HepG2 (cell line): ENCODE results near the gene ABCB8. TPM values are rescaled to one million over a fixed set of nuclear protein-coding genes. Genes with fewer than 3 reads are reported as not detected.

Experiments used
- BCL6 ChIP-seq: IDR thresholded peaks from 2 replicates; pipeline ENCODE4 v1.6.1; 2016; ENCODE audit warnings: missing genetic modification reagents, missing compliant biosample characterization
- HHEX ChIP-seq: IDR thresholded peaks from 2 replicates; pipeline ENCODE4 v1.6.1; 2016; ENCODE audit warnings: control low read depth
- HOXA9 ChIP-seq: sonication (generic); formaldehyde crosslinking; IDR thresholded peaks from 2 replicates; pipeline ENCODE4 v1.8.1; 2022; ENCODE audit warnings: missing genetic modification reagents, mild to moderate bottlenecking, moderate library complexity, borderline replicate concordance
- ISX ChIP-seq: sonication (generic); formaldehyde crosslinking; conservative IDR thresholded peaks from 2 replicates; pipeline ENCODE4 v1.5.0; 2020; ENCODE audit warnings: missing genetic modification reagents
- JUND ChIP-seq: sonication (generic); formaldehyde crosslinking; IDR thresholded peaks from 2 replicates; pipeline ENCODE4 v1.8.0; 2022; ENCODE audit warnings: mild to moderate bottlenecking, missing genetic modification reagents
- NFIB ChIP-seq: sonication (generic); formaldehyde crosslinking; IDR thresholded peaks from 2 replicates; pipeline ENCODE4 v1.9.0; 2021; ENCODE audit warnings: missing genetic modification reagents, mild to moderate bottlenecking, borderline replicate concordance
- NFYC ChIP-seq: IDR thresholded peaks from 2 replicates; pipeline ENCODE4 v1.6.1; 2016; ENCODE audit warnings: missing genetic modification reagents, missing compliant biosample characterization
- NR2C2 ChIP-seq: sonication (generic); formaldehyde crosslinking; IDR thresholded peaks from 2 replicates; pipeline ENCODE4 v1.4.0; 2020; ENCODE audit warnings: missing genetic modification reagents, mild to moderate bottlenecking, moderate library complexity, borderline replicate concordance
- RBM39 ChIP-seq: fragments of 200-400 bp; formaldehyde crosslinking; IDR thresholded peaks from one replicate; pipeline ENCODE4 v1.6.1; 2018; ENCODE audit warnings: antibody characterized with exemption, mild to moderate bottlenecking, low read depth, low read length; ENCODE audit not compliant: poor library complexity, severe bottlenecking
- RORA ChIP-seq: sonication (generic); formaldehyde crosslinking; IDR thresholded peaks from 2 replicates; pipeline ENCODE4 v1.5.0; 2020; ENCODE audit warnings: mild to moderate bottlenecking, missing genetic modification reagents, moderate library complexity
- SRY ChIP-seq: sonication (generic); formaldehyde crosslinking; IDR thresholded peaks from 2 replicates; pipeline ENCODE4 v1.8.0; 2022; ENCODE audit warnings: mild to moderate bottlenecking, missing genetic modification reagents
- TOE1 ChIP-seq: sonication (generic); formaldehyde crosslinking; IDR thresholded peaks from 2 replicates; pipeline ENCODE4 v1.4.0; 2020; ENCODE audit warnings: mild to moderate bottlenecking, missing genetic modification reagents
- ZNF230 ChIP-seq: sonication (generic); formaldehyde crosslinking; IDR thresholded peaks from 2 replicates; pipeline ENCODE4 v1.4.0; 2020; ENCODE audit warnings: mild to moderate bottlenecking, missing genetic modification reagents
- ZNF232 ChIP-seq: sonication (generic); formaldehyde crosslinking; IDR thresholded peaks from 2 replicates; pipeline ENCODE4 v1.4.0; 2020; ENCODE audit warnings: missing genetic modification reagents, borderline replicate concordance
- ZNF256 ChIP-seq: sonication (generic); formaldehyde crosslinking; conservative IDR thresholded peaks from 2 replicates; pipeline ENCODE4 v1.4.0; 2020; ENCODE audit warnings: missing genetic modification reagents
- ZNF296 ChIP-seq: sonication (generic); formaldehyde crosslinking; conservative IDR thresholded peaks from 2 replicates; pipeline ENCODE4 v1.5.0; 2020; ENCODE audit warnings: mild to moderate bottlenecking, missing genetic modification reagents
- ZNF3 ChIP-seq: IDR thresholded peaks from 2 replicates; pipeline ENCODE4 v1.7.0; 2017; ENCODE audit warnings: inconsistent platforms
- ZNF317 ChIP-seq: sonication (generic); formaldehyde crosslinking; IDR thresholded peaks from 2 replicates; pipeline ENCODE4 v1.5.0; 2020; ENCODE audit warnings: mild to moderate bottlenecking, missing genetic modification reagents
- ZNF577 ChIP-seq: sonication (generic); formaldehyde crosslinking; IDR thresholded peaks from 2 replicates; pipeline ENCODE4 v1.4.0; 2020; ENCODE audit warnings: mild to moderate bottlenecking, low read depth, missing genetic modification reagents, borderline replicate concordance
- ZNF607 ChIP-seq: sonication (generic); formaldehyde crosslinking; IDR thresholded peaks from 2 replicates; pipeline ENCODE4 v1.5.1; 2020; ENCODE audit warnings: missing genetic modification reagents, mild to moderate bottlenecking, borderline replicate concordance
- ZNF75D ChIP-seq: sonication (generic); formaldehyde crosslinking; IDR thresholded peaks from 2 replicates; pipeline ENCODE4 v1.8.1; 2023; ENCODE audit warnings: missing genetic modification reagents, mild to moderate bottlenecking, borderline replicate concordance
- ZNF773 ChIP-seq: sonication (generic); formaldehyde crosslinking; IDR thresholded peaks from 2 replicates; pipeline ENCODE4 v1.4.0; 2020; ENCODE audit warnings: missing genetic modification reagents, borderline replicate concordance
- ZSCAN25 ChIP-seq: sonication (generic); formaldehyde crosslinking; IDR thresholded peaks from 2 replicates; pipeline ENCODE4 v1.8.0; 2022; ENCODE audit warnings: mild to moderate bottlenecking, missing genetic modification reagents
- polyA plus RNA-seq, 8 experiments: library from polyadenylated mRNA; depleted of rRNA in 3 of 8; stranded (reverse) in 7 of 8; unstranded in 1 of 8; fragments of >200 nt; fragmentation: Illumina TruSeq in 4 of 8; extraction: Trizol in 4 of 8; gene quantifications; 2 replicates each; pipeline versions ENCODE4 v1.2.1 to v1.2.3, GENCODE V29; 2011 to 2016; ENCODE audit warnings: low read depth in 4 of 8, missing spikeins in 1 of 8, mixed read lengths in 1 of 8; ENCODE audit not compliant: insufficient read depth in 1 of 8
- total RNA-seq, 5 experiments: library from RNA; depleted of rRNA; stranded (reverse); fragments of >200 nt; fragmentation: Illumina TruSeq; extraction: Trizol; gene quantifications; 2 replicates each; pipeline ENCODE4 v1.2.3, GENCODE V29; 2016; ENCODE audit warnings: low read depth in 1 of 5
- TF ChIP-seq, protein P1 (sequence below): sonication (generic); formaldehyde crosslinking; IDR thresholded peaks from 2 replicates; pipeline ENCODE4 v1.8.1; 2023; ENCODE audit warnings: mild to moderate bottlenecking, missing genetic modification reagents
- TF ChIP-seq, protein P2 (sequence below): sonication (generic); formaldehyde crosslinking; IDR thresholded peaks from 2 replicates; pipeline ENCODE4 v1.5.0; 2020; ENCODE audit warnings: missing genetic modification reagents
- TF ChIP-seq, protein P3 (sequence below): sonication (generic); formaldehyde crosslinking; IDR thresholded peaks from 2 replicates; pipeline ENCODE4 v1.4.0; 2020; ENCODE audit warnings: low read depth, mild to moderate bottlenecking, missing genetic modification reagents
- TF ChIP-seq, protein P4 (sequence below): sonication (generic); formaldehyde crosslinking; IDR thresholded peaks from 2 replicates; pipeline ENCODE4 v1.8.1; 2022; ENCODE audit warnings: mild to moderate bottlenecking, missing genetic modification reagents

Gene ABCB8
- total and polyA plus RNA-seq, 2 of the 13 experiments (the other 11 are each of a cell fraction or from before 2014, with no cell fraction given), result 6.6 to 16.7 TPM

DNA sequence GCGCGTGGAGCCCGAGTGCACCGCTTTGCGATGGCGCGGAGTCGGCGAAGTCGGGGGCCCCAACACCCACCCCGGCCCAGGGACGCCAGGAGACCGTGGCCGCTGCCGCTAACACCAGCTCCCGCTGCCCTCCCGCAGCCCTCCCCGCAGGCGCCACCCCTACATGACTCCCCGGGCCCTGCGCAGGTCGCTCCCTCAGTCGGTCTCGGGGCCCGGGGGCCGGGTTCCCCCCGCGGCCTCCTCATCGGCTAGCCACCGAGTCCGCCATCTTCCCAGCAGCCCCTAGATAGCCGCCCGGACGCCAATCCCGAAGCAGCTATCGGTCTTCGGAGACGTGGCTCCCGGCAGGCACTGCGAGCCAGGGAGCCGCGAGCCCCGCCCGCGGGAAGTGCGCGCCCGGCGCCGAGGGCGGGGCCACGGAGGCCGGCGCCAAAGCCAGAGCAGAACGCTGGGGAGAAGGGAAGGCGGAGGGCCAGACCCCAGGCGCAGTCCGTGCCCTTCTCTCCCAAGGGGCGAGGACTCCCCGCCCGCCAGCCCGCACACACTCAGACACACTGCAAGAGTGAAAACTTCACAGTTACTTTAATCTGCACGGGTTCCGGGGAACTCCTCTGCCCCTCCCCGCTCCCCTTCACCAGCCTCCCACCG is 52.4 kb downstream of the ABCB8 start, which contains the start of gene FASTK (continued):
- peak; percentile 78 for TF ChIP-seq RBM39
- TF ChIP-seq ZNF607, result peak; percentile 82; the same call in 1 of the 2 replicates
- 0 out of 2 replicates have a peak, but pooled peaks have one; percentile 53 for TF ChIP-seq HOXA9 (CRISPR knock-in tag)
- TF ChIP-seq, protein P1, sequence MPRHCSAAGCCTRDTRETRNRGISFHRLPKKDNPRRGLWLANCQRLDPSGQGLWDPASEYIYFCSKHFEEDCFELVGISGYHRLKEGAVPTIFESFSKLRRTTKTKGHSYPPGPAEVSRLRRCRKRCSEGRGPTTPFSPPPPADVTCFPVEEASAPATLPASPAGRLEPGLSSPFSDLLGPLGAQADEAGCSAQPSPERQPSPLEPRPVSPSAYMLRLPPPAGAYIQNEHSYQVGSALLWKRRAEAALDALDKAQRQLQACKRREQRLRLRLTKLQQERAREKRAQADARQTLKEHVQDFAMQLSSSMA (CRISPR knock-in tag), result no peak
- peak; percentile 66 for TF ChIP-seq NR2C2 (CRISPR knock-in tag)
- no peak for TF ChIP-seq ZNF256 (CRISPR knock-in tag)
- peak; percentile 74 for TF ChIP-seq ZSCAN25 (CRISPR knock-in tag)
- TF ChIP-seq NFYC (CRISPR knock-in tag), result peak; percentile 66
- no peak for TF ChIP-seq ISX (CRISPR knock-in tag)
- TF ChIP-seq ZNF75D (CRISPR knock-in tag), result no peak
- 0 out of 2 replicates have a peak, but pooled peaks have one; percentile 34 for TF ChIP-seq TOE1
- TF ChIP-seq BCL6 (CRISPR knock-in tag), result 0 out of 2 replicates have a peak, but pooled peaks have one; percentile 15
- TF ChIP-seq ZNF230 (CRISPR knock-in tag), result no peak
- TF ChIP-seq RORA (CRISPR knock-in tag), result no peak
- TF ChIP-seq, protein P2, sequence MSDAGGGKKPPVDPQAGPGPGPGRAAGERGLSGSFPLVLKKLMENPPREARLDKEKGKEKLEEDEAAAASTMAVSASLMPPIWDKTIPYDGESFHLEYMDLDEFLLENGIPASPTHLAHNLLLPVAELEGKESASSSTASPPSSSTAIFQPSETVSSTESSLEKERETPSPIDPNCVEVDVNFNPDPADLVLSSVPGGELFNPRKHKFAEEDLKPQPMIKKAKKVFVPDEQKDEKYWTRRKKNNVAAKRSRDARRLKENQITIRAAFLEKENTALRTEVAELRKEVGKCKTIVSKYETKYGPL (CRISPR knock-in tag), result peak; percentile 10; the same call in 1 of the 2 replicates
- TF ChIP-seq, protein P3, sequence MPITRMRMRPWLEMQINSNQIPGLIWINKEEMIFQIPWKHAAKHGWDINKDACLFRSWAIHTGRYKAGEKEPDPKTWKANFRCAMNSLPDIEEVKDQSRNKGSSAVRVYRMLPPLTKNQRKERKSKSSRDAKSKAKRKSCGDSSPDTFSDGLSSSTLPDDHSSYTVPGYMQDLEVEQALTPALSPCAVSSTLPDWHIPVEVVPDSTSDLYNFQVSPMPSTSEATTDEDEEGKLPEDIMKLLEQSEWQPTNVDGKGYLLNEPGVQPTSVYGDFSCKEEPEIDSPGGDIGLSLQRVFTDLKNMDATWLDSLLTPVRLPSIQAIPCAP (CRISPR knock-in tag), result no peak
- no peak for TF ChIP-seq HHEX
- TF ChIP-seq, protein P4, sequence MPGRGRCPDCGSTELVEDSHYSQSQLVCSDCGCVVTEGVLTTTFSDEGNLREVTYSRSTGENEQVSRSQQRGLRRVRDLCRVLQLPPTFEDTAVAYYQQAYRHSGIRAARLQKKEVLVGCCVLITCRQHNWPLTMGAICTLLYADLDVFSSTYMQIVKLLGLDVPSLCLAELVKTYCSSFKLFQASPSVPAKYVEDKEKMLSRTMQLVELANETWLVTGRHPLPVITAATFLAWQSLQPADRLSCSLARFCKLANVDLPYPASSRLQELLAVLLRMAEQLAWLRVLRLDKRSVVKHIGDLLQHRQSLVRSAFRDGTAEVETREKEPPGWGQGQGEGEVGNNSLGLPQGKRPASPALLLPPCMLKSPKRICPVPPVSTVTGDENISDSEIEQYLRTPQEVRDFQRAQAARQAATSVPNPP (CRISPR knock-in tag), result peak; percentile 84
- peak; percentile 55; the same call in 1 of the 2 replicates for TF ChIP-seq ZNF232 (CRISPR knock-in tag)
- no peak for TF ChIP-seq ZNF577 (CRISPR knock-in tag)
- TF ChIP-seq SRY (CRISPR knock-in tag), result 0 out of 2 replicates have a peak, but pooled peaks have one; percentile 25
- TF ChIP-seq ZNF3 (CRISPR knock-in tag), result no peak; the same call in 1 of the 2 replicates
- TF ChIP-seq ZNF773, result 0 out of 2 replicates have a peak, but pooled peaks have one; percentile 13
- 0 out of 2 replicates have a peak, but pooled peaks have one; percentile 27 for TF ChIP-seq JUND (CRISPR knock-in tag)
- no peak for TF ChIP-seq ZNF296
- TF ChIP-seq ZNF317 (CRISPR knock-in tag), result no peak
- no peak for TF ChIP-seq NFIB
